GM23248 (cell line): ENCODE measurements around the gene AREG.

ENCODE experiments used
- EZH2 ChIP-seq: fragments of 200-600 bp; sonication (generic); IDR thresholded peaks from 2 replicates; pipeline ENCODE4 v1.6.1; 2018; ENCODE audit warnings: antibody characterized with exemption, mild to moderate bottlenecking; ENCODE audit not compliant: insufficient read depth, poor library complexity, severe bottlenecking
- EZH2phosphoT487 ChIP-seq: fragments of 200-600 bp; sonication (generic); IDR thresholded peaks from 2 replicates; pipeline ENCODE4 v1.6.1; 2018; ENCODE audit warnings: antibody characterized with exemption, moderate library complexity, mild to moderate bottlenecking, low read depth; ENCODE audit not compliant: insufficient read depth

- TF ChIP-seq EZH2phosphoT487: no peak
- no peak for TF ChIP-seq EZH2
Measured at GRCh38 chr4:74460833-74461232, 15.9 kb downstream of the AREG start.
